ENCODE data around the gene ZNF667.

Gene ZNF667

GRCh38 chr19:56476651-56477428, at the start of gene ZNF667:
TSS of gene ZNF667 (minus strand) at chr19:56477345. CDS start at chr19:56462370, 14,975 bp downstream.
- DNase-seq (ENCODE audit: low spot score): peak; percentile 60

GRCh38 chr19:56525214-56525860, 48.2 kb upstream of the ZNF667 start:
- DNase-seq (ENCODE audit: low spot score): no peak

- peak; percentile 8 for DNase-seq (ENCODE audit: low spot score)
Measured at GRCh38 chr19:56508290-56508778, 31.2 kb upstream of the ZNF667 start.

- DNase-seq (ENCODE audit: low spot score): peak; percentile 98
Measured at GRCh38 chr19:56507446-56508289, 30.5 kb upstream of the ZNF667 start, which contains the start of gene ZNF471. TSS of gene ZNF471 (plus strand) at chr19:56507855. CDS start at chr19:56511572, 3,717 bp downstream.

GRCh38 chr19:56504581-56504980, 27.4 kb upstream of the ZNF667 start:
- peak; percentile 8 for DNase-seq (ENCODE audit: low spot score)

- DNase-seq (ENCODE audit: low spot score): no peak
Measured at GRCh38 chr19:56491399-56491798, 14.3 kb upstream of the ZNF667 start.

GRCh38 chr19:56477429-56478338, 539 bp upstream of the ZNF667 start:
- peak; percentile 98 for DNase-seq (ENCODE audit: low spot score)

- no peak for DNase-seq (ENCODE audit: low spot score)
Measured at GRCh38 chr19:56476093-56476492, 1.1 kb downstream of the ZNF667 start.

GRCh38 chr19:56474308-56474707, 2.8 kb downstream of the ZNF667 start:
- no peak for DNase-seq (ENCODE audit: low spot score)

- DNase-seq (ENCODE audit: low spot score): no peak
Measured at GRCh38 chr19:56441206-56441792, 35.8 kb downstream of the ZNF667 start.

- DNase-seq (ENCODE audit: low spot score): no peak
Measured at GRCh38 chr19:56423985-56424353, 53.2 kb downstream of the ZNF667 start.

- DNase-seq (ENCODE audit: low spot score): no peak
Measured at GRCh38 chr19:56423276-56423984, 53.7 kb downstream of the ZNF667 start.

GRCh38 chr19:56405062-56405461, 72.1 kb downstream of the ZNF667 start:
- no peak for DNase-seq (ENCODE audit: low spot score)

- peak; percentile 2 for DNase-seq (ENCODE audit: low spot score)
Measured at GRCh38 chr19:56404705-56405056, 72.5 kb downstream of the ZNF667 start.

- peak; percentile 99 for DNase-seq (ENCODE audit: low spot score)
Measured at GRCh38 chr19:56403764-56404704, 73.1 kb downstream of the ZNF667 start, which contains the start of gene ZNF583. TSS of gene ZNF583 (plus strand) at chr19:56404332. CDS start at chr19:56407115, 2,783 bp downstream.

- DNase-seq (ENCODE audit: low spot score): peak; percentile 4
Measured at GRCh38 chr19:56403261-56403660, 73.9 kb downstream of the ZNF667 start.

- no peak for DNase-seq (ENCODE audit: low spot score)
Measured at GRCh38 chr19:56400485-56400884, 76.7 kb downstream of the ZNF667 start.

GRCh38 chr19:56398809-56399208, 78.3 kb downstream of the ZNF667 start:
- DNase-seq (ENCODE audit: low spot score): no peak

Data from hepatic stellate cell (primary cell).